Uterus (tissue), 2 donors: Measurements from ENCODE around the gene STING1.

Experiments used
- POLR2A ChIP-seq, 2 donors: fragments of 450-650 bp; IDR thresholded peaks; one replicate each; pipeline ENCODE4 v1.6.1; 2016; ENCODE audit warnings: antibody characterized with exemption in 2 of 2, mild to moderate bottlenecking in 1 of 2, moderate library complexity in 1 of 2
- TF ChIP-seq, protein P1 (sequence below), 4 experiments: fragments of 200-600 bp in 2 of 4; fragments of 450-650 bp in 2 of 4; sonication (generic) in 2 of 4; IDR thresholded peaks; one replicate each; pipeline ENCODE4 v1.5.1; 2016 to 2019; ENCODE audit warnings: antibody characterized with exemption in 4 of 4, mild to moderate bottlenecking in 2 of 4, moderate library complexity in 1 of 4

DNA sequence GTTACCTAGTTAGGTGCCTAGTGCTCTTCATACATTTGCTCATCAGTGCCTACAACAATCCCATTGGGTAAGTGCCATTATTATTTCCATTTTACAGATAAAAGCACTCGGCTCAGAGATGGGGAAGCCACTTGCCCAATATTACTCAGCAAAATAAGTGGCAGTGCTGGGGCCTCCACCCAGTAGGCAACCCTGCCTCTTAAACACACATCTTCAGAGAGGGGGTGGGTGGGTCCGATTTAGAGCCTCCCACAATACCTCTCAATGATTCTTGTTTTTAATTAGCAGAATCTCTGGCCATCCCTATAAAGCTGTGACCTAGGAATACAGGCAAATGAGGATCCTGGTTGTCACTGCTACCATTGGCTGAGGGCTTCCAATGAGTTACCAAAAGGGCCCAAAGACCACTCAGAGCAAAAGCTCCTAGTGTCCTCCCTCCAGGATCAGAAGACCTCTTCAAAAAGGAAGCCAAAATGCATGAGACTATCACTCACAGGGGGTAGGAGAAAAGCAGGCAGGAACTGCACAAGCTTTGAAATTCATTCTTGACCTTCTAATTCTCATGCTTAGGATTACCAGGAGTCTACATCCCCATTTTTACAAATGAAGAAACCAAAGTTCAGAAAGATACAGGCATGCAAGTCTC lies 42.5 kb upstream of the STING1 start:
- TF ChIP-seq, protein P1, sequence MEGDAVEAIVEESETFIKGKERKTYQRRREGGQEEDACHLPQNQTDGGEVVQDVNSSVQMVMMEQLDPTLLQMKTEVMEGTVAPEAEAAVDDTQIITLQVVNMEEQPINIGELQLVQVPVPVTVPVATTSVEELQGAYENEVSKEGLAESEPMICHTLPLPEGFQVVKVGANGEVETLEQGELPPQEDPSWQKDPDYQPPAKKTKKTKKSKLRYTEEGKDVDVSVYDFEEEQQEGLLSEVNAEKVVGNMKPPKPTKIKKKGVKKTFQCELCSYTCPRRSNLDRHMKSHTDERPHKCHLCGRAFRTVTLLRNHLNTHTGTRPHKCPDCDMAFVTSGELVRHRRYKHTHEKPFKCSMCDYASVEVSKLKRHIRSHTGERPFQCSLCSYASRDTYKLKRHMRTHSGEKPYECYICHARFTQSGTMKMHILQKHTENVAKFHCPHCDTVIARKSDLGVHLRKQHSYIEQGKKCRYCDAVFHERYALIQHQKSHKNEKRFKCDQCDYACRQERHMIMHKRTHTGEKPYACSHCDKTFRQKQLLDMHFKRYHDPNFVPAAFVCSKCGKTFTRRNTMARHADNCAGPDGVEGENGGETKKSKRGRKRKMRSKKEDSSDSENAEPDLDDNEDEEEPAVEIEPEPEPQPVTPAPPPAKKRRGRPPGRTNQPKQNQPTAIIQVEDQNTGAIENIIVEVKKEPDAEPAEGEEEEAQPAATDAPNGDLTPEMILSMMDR (IDR thresholded peaks at IDR 0.05): no peak
- TF ChIP-seq POLR2A (IDR thresholded peaks at IDR 0.05): no peak
